ENCODE measurements around the gene KRTAP29-1.
"Not testable (repeated sequence)": the region's sequence is repeated elsewhere in the genome, so short reads cannot be mapped to it uniquely, and the experiment has no call there.

The KRTAP29-1 gene

GRCh38 chr17:41301916-41302901, at the start of gene KRTAP29-1:
KRTAP29-1 (minus strand) TSS chr17:41302851; CDS start chr17:41302851, 0 bp downstream.
- DNase-seq (ENCODE audit: low spot score), result no peak
- TF ChIP-seq CTCF (IDR thresholded peaks at IDR 0.05; ENCODE audit: borderline replicate concordance, control extremely low read depth, extremely low read depth, insufficient read depth, missing control alignments), result no peak
- in situ Hi-C loops (cut with MboI; ENCODE audit: low sequenced_read_pairs, unreplicated experiment), result loop anchor here (25.0 kb wide), 1 partner anchor 390 kb away; no protein-coding TSS in a partner anchor

GRCh38 chr17:41351177-41351576, 48.5 kb upstream of the KRTAP29-1 start:
- in situ Hi-C loops (cut with MboI; ENCODE audit: low sequenced_read_pairs, unreplicated experiment), result no loop called here

GRCh38 chr17:41350381-41350878, 47.8 kb upstream of the KRTAP29-1 start, which contains the start of gene KRT33A:
KRT33A (minus strand) TSS chr17:41350828; CDS start chr17:41350767, 61 bp downstream.
- DNase-seq (ENCODE audit: low spot score); in situ Hi-C loops (cut with MboI; ENCODE audit: low sequenced_read_pairs, unreplicated experiment): not testable (repeated sequence)

More at GRCh38 chr17:41351177-41351576, 48.5 kb upstream of the KRTAP29-1 start:
- DNase-seq (ENCODE audit: low spot score), result no peak
- TF ChIP-seq CTCF (IDR thresholded peaks at IDR 0.05; ENCODE audit: borderline replicate concordance, control extremely low read depth, extremely low read depth, insufficient read depth, missing control alignments), result no peak

GRCh38 chr17:41347869-41348760, 45.5 kb upstream of the KRTAP29-1 start:
- no peak for DNase-seq (ENCODE audit: low spot score)
- in situ Hi-C loops (cut with MboI; ENCODE audit: low sequenced_read_pairs, unreplicated experiment), result no loop called here
- TF ChIP-seq CTCF (IDR thresholded peaks at IDR 0.05; ENCODE audit: borderline replicate concordance, control extremely low read depth, extremely low read depth, insufficient read depth, missing control alignments), result no peak

- in situ Hi-C loops (cut with MboI; ENCODE audit: low sequenced_read_pairs, unreplicated experiment); DNase-seq (ENCODE audit: low spot score): not testable (repeated sequence)
These were observed 43.8 kb upstream of the KRTAP29-1 start for GRCh38 chr17:41346421-41346820.

- DNase-seq (ENCODE audit: low spot score), result no peak
- TF ChIP-seq CTCF (IDR thresholded peaks at IDR 0.05; ENCODE audit: borderline replicate concordance, control extremely low read depth, extremely low read depth, insufficient read depth, missing control alignments), result no peak
- in situ Hi-C loops (cut with MboI; ENCODE audit: low sequenced_read_pairs, unreplicated experiment), result no loop called here
These were observed 43.3 kb upstream of the KRTAP29-1 start for GRCh38 chr17:41345992-41346391.

- DNase-seq (ENCODE audit: low spot score), result no peak
- in situ Hi-C loops (cut with MboI; ENCODE audit: low sequenced_read_pairs, unreplicated experiment), result no loop called here
- TF ChIP-seq CTCF (IDR thresholded peaks at IDR 0.05; ENCODE audit: borderline replicate concordance, control extremely low read depth, extremely low read depth, insufficient read depth, missing control alignments), result no peak
These were observed 40.4 kb upstream of the KRTAP29-1 start for GRCh38 chr17:41343029-41343428.

Data from GM13976 (cell line).